Dendritic cell treated with granulocyte-macrophage colony-stimulating factor and Interleukin-4, amounts not matched to agents 40 ng/mL and 50 ng/mL, for 4 days (primary cell): Measurements from ENCODE around the gene ATP6V0C.

Experiments used
- H3K27ac Mint-ChIP-seq: one replicate; pipeline ENCODE4 v1.8.0; 2022; ENCODE audit warnings: mild to moderate bottlenecking, mixed read lengths
- H3K27me3 Mint-ChIP-seq: one replicate; pipeline ENCODE4 v1.8.0; 2022; ENCODE audit warnings: mild to moderate bottlenecking, mixed read lengths
- H3K36me3 Mint-ChIP-seq: one replicate; pipeline ENCODE4 v1.8.0; 2022; ENCODE audit warnings: low read depth, mixed read lengths
- H3K4me1 Mint-ChIP-seq: one replicate; pipeline ENCODE4 v1.8.0; 2022; ENCODE audit warnings: low read depth, mixed read lengths
- H3K4me3 Mint-ChIP-seq: one replicate; pipeline ENCODE4 v1.8.0; 2022; ENCODE audit warnings: mild to moderate bottlenecking, moderate library complexity, mixed read lengths
- H3K9me3 Mint-ChIP-seq: one replicate; pipeline ENCODE4 v1.8.0; 2022; ENCODE audit warnings: mixed read lengths
- intact Hi-C: fragments of 100-400 bp; cut with micrococcal nuclease; formaldehyde crosslinking; loops from one replicate; pipeline ENCODE4 v1.15.0; 2022

Gene ATP6V0C

GRCh38 chr16:2513405-2514332 lies at the start of gene ATP6V0C:
ATP6V0C (plus strand) TSS chr16:2513952; CDS start chr16:2514104, 152 bp downstream.
- Mint-ChIP-seq H3K4me1 (peaks cover 83% of the 10 kb centered on the region), H3K36me3 (peaks cover 51% of the 10 kb centered on the region), H3K27me3 (peaks cover 7% of the 10 kb centered on the region), H3K4me3 (peak within 1 kb of the TSS; percentile 91), H3K27ac (peak within 1 kb of the TSS; percentile 99), H3K9me3 (no peaks in the 10 kb centered on the region)
- intact Hi-C loops, result no loop called here

- intact Hi-C loops, result no loop called here
These were observed 49.4 kb upstream of the ATP6V0C start for GRCh38 chr16:2464333-2464732.

DNA sequence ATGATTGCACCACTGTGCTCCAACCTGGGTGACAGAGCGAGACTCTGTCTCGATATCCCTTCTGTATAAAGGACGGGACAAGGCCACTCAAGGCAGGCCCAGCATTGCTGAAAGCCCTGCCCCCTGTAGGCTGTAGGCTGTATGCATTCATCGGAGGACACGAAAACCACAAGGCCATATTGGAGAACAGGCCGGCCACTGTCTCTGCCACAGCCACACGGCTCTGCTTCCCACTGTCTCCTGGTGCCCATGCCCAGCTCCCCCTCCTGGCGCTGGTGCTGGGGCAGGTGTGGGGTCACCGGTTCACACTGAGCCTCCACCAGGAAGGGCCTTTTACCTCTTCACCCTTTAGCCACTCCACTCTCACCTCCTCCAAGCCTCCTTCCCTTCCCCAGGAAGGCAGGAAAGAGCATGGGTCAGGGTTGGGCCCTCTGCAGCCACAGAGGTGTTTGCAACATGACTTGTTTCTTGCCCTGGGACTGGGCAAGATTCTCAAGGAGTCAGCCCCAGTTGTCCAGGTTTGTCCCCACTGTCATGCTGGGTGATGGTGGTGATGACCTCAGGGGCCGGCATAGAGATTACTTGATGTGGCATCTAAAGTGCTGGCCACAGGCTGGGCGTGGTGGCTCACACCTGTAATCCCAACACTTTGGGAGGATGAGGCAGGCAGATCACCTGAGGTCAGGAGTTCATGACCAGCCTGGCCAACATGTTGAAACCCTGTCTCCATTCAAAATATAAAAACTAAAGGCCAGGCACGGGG lies 47.9 kb upstream of the ATP6V0C start:
- H3K27ac Mint-ChIP-seq, result peak overlapping the region; percentile 4
- H3K9me3 Mint-ChIP-seq, result no peaks in the 10 kb centered on the region
- no peaks in the 10 kb centered on the region for H3K36me3 Mint-ChIP-seq
- H3K4me1 Mint-ChIP-seq, result peaks cover 35% of the 10 kb centered on the region
- no peak overlapping the region for H3K4me3 Mint-ChIP-seq
- intact Hi-C loops, result no loop called here
- H3K27me3 Mint-ChIP-seq, result peaks cover 46% of the 10 kb centered on the region

More at GRCh38 chr16:2464333-2464732, 49.4 kb upstream of the ATP6V0C start:
- Mint-ChIP-seq H3K27me3 (peaks cover 33% of the 10 kb centered on the region), H3K36me3 (no peaks in the 10 kb centered on the region), H3K4me1 (peaks cover 29% of the 10 kb centered on the region), H3K27ac (no peak overlapping the region), H3K9me3 (no peaks in the 10 kb centered on the region), H3K4me3 (no peak overlapping the region)

DNA sequence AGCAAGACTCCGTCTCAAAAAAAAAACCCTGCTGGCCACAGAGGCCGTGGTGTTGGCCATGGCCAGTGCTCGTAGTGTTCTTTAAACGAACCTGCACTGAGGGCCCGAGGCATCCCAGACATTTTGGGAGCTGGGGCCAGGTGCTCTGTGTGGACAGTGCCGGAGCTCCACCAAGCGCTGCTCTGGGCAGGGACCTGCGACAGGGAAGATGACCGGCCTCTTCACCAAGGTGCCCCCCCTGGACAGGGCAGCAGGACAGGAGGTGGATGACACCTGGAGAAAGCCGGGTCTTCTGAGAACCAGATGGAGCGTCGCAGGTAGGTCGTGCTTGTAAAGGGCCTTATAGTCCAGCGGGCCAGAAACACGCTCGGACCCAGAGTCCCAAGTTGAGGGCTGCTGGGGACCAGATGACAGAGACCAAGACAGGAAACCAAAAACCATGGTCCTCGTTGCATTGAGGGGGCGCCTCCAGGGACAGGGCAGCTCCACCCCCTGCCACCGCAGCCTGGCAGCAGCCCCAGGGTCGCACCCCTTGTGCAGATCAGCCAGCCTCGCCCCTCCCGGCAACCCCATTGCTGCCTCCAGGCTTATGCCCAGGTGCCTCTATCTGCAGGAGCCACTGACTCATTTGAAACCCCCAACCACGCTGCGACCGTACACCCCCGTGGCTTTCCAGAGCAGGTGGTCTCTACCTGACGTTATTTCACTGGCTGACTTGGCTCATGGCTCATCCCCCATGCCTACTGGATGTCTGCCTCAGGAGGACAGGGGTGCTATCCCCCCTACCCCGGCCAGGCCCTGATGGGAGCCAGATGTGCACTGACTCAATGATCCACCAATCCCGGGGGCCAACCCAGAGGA lies 46.9 kb upstream of the ATP6V0C start:
- H3K4me1 Mint-ChIP-seq, result peaks cover 38% of the 10 kb centered on the region
- peaks cover 49% of the 10 kb centered on the region for H3K27me3 Mint-ChIP-seq
- no peak overlapping the region for H3K4me3 Mint-ChIP-seq
- no peaks in the 10 kb centered on the region for H3K9me3 Mint-ChIP-seq
- H3K27ac Mint-ChIP-seq, result no peak overlapping the region
- intact Hi-C loops, result no loop called here
- H3K36me3 Mint-ChIP-seq, result no peaks in the 10 kb centered on the region

DNA sequence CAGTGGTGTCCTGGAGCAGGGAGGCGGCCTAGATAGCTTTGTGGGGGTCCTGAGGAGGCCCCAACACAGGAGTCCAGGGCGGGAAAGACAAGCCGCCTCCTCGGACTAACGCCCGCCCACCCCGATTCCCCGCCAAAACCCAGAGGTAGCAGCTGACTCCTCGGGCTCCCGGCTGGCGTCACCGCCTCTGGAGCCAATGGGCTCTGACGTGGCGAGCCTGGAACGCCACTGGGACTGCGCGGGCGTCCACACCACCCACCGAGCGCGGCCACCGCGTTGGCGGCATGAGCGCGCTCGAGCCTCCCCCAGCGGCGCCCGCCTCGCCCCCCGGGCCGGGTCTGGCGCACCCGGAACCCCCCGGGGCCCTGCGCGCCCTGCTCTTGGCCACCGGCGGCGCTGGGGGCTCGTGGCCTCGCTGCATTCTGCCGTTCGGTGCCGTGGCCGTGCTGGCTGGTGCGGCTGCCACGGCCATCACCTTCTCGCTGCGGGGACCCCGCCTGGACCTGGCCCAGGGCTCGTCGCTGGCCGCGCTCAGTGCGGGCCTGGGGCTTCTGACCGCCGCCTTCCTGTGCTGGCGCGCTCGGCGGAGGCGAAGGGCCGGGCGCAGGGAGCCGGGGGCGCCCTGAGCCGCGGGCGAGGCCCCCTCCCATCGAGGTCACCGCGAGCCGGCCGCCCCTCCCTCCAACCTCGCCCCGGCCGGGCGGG lies 46.1 kb upstream of the ATP6V0C start:
- peak overlapping the region; percentile 70 for H3K4me3 Mint-ChIP-seq

GRCh38 chr16:2468233-2468724 lies 45.5 kb upstream of the ATP6V0C start:
- Mint-ChIP-seq H3K9me3 (no peaks in the 10 kb centered on the region), H3K27me3 (peaks cover 63% of the 10 kb centered on the region), H3K27ac (no peak overlapping the region), H3K36me3 (no peaks in the 10 kb centered on the region), H3K4me3 (peak overlapping the region; percentile 70), H3K4me1 (peaks cover 48% of the 10 kb centered on the region)
- intact Hi-C loops, result no loop called here

More for the DNA sequence above, 46.1 kb upstream of the ATP6V0C start:
- intact Hi-C loops, result no loop called here
- H3K4me1 Mint-ChIP-seq, result peaks cover 42% of the 10 kb centered on the region
- H3K36me3 Mint-ChIP-seq, result no peaks in the 10 kb centered on the region
- H3K9me3 Mint-ChIP-seq, result no peaks in the 10 kb centered on the region
- H3K27ac Mint-ChIP-seq, result no peak overlapping the region
- peaks cover 57% of the 10 kb centered on the region for H3K27me3 Mint-ChIP-seq

- no peaks in the 10 kb centered on the region for H3K9me3 Mint-ChIP-seq
- H3K4me3 Mint-ChIP-seq, result no peak overlapping the region
- intact Hi-C loops, result no loop called here
- no peak overlapping the region for H3K27ac Mint-ChIP-seq
- peaks cover 67% of the 10 kb centered on the region for H3K27me3 Mint-ChIP-seq
- no peaks in the 10 kb centered on the region for H3K36me3 Mint-ChIP-seq
- H3K4me1 Mint-ChIP-seq, result peaks cover 46% of the 10 kb centered on the region
These were observed 44.9 kb upstream of the ATP6V0C start for GRCh38 chr16:2468725-2469398.

DNA sequence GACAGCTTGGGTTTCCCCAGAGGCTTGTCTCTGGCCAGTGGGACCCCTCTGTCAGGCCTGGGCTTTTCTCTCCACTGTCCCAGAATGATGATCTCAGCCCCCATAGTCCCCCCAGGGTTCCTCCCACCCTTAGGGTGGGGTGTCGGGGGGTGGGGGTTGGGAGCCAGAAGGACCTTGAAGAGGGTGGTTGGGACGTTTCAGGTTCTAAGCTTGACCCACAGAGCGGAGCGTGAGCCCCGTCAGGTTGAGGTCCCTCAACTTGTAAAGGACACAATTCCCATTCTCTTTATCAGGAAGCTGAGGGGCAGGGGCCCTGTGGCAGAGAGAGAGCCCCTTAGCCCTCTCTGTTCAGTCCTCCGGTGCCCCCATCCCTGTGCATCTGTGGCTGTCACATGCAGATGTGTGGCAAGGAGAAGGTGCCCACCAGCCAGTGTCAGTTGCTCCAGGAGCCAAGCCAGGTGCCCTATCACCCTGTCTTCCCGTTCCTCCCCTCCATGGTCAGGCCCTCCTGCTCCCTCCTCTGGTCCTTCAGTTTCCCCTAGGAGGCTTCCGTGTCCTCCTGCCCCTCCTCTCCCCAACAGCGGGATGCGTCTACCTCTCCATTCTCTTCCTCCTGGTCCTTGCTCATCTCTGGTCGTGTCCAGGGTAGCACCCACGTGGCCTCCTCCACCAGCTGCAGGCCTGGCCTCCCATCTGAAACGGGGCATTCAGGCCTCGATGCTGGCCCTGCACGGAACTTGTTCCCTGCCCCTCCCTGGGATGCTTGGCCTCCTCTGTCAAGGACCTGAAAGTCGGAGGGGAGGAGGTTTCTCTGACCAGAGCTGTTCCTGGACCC lies 44.1 kb upstream of the ATP6V0C start:
- Mint-ChIP-seq H3K27ac (no peak overlapping the region), H3K4me3 (no peak overlapping the region), H3K4me1 (peaks cover 42% of the 10 kb centered on the region), H3K9me3 (no peaks in the 10 kb centered on the region), H3K27me3 (peaks cover 67% of the 10 kb centered on the region), H3K36me3 (peaks cover 1% of the 10 kb centered on the region)
- intact Hi-C loops, result no loop called here

DNA sequence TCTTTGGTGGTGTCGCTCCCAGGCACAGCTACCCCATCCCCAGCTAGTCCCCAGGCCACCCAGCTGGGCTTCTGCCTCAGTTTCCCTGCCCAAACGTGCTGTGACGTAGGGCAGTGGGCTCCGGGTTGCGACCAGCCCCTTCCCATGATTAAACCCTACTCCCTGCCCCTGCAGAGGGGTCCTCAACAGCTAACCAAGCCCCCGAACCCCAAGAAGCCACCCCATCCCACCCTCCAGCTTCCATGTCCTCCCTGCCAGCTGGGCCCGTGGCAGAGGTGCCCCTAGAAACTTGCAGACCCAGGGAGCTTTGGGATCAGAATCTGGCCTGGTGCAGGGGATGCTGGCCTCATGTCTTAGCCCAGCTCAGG lies 43.5 kb upstream of the ATP6V0C start:
- Mint-ChIP-seq H3K27me3 (peaks cover 67% of the 10 kb centered on the region), H3K9me3 (no peaks in the 10 kb centered on the region), H3K4me3 (no peak overlapping the region), H3K4me1 (peaks cover 42% of the 10 kb centered on the region), H3K27ac (no peak overlapping the region), H3K36me3 (peaks cover 5% of the 10 kb centered on the region)
- intact Hi-C loops, result no loop called here

GRCh38 chr16:2470603-2471015 lies 43.1 kb upstream of the ATP6V0C start:
- intact Hi-C loops, result no loop called here
- Mint-ChIP-seq H3K27ac (no peak overlapping the region), H3K27me3 (peaks cover 67% of the 10 kb centered on the region), H3K4me3 (no peak overlapping the region), H3K9me3 (no peaks in the 10 kb centered on the region), H3K36me3 (peaks cover 5% of the 10 kb centered on the region), H3K4me1 (peaks cover 42% of the 10 kb centered on the region)

- Mint-ChIP-seq H3K27me3 (peaks cover 64% of the 10 kb centered on the region), H3K27ac (no peak within 1 kb of the TSS), H3K36me3 (peaks cover 5% of the 10 kb centered on the region), H3K4me1 (peaks cover 47% of the 10 kb centered on the region), H3K4me3 (no peak within 1 kb of the TSS), H3K9me3 (no peaks in the 10 kb centered on the region)
- intact Hi-C loops, result no loop called here
These were observed 42.6 kb upstream of the ATP6V0C start, which contains the start of gene NTN3 for GRCh38 chr16:2471016-2471652. NTN3 (plus strand) TSS chr16:2471297; CDS start chr16:2471702, 405 bp downstream.
